Activated T-cell treated with anti-CD3 and anti-CD28 coated beads, Interleukin-2, amount 50 U/mL, for 72 hours (primary cell): Measurements from ENCODE around the gene JARID2. TPM values are rescaled to one million over a fixed set of nuclear protein-coding genes. Genes with fewer than 3 reads are reported as not detected.

Experiments used
- ATAC-seq, 2 donors: fragments of 150-1000 bp; cut with Tn5 transposase; replicated peaks in 1 of 2; 2 replicates each; pipeline ENCODE4 v1.10.0; 2021; ENCODE audit warnings: moderate library complexity in 2 of 2, mild to moderate bottlenecking in 1 of 2
- DNase-seq, 2 donors: peaks; one replicate each; pipeline ENCODE4 v3.0.0; 2021 to 2022; ENCODE audit warnings: mixed read lengths in 1 of 2
- H3K27ac Mint-ChIP-seq: one replicate; pipeline ENCODE4 v1.8.0; 2022; ENCODE audit warnings: mild to moderate bottlenecking, moderate library complexity, mixed read lengths
- H3K27me3 Mint-ChIP-seq: one replicate; pipeline ENCODE4 v1.8.0; 2022; ENCODE audit warnings: low read depth, mixed read lengths
- H3K36me3 Mint-ChIP-seq, 2 donors: one replicate each; pipeline ENCODE4 v1.8.0; 2022; ENCODE audit warnings: mixed read lengths in 2 of 2, mild to moderate bottlenecking in 1 of 2; ENCODE audit not compliant: insufficient read depth in 2 of 2
- H3K4me1 Mint-ChIP-seq: one replicate; pipeline ENCODE4 v1.8.0; 2022; ENCODE audit warnings: low read depth, mixed read lengths
- H3K4me3 Mint-ChIP-seq, 2 donors: one replicate each; pipeline ENCODE4 v1.8.0; 2022; ENCODE audit warnings: mild to moderate bottlenecking in 2 of 2, mixed read lengths in 2 of 2, moderate library complexity in 2 of 2
- H3K9me3 Mint-ChIP-seq, 2 donors: one replicate each; pipeline ENCODE4 v1.8.0; 2022; ENCODE audit warnings: mixed read lengths in 2 of 2
- total RNA-seq, 2 donors: library from RNA; stranded (reverse); gene quantifications; one replicate each; pipeline ENCODE4 v1.2.3, GENCODE V29; 2022

The JARID2 gene
- total RNA-seq, 2 donors from 2014 or later: 37.9 to 53.0 TPM

DNA sequence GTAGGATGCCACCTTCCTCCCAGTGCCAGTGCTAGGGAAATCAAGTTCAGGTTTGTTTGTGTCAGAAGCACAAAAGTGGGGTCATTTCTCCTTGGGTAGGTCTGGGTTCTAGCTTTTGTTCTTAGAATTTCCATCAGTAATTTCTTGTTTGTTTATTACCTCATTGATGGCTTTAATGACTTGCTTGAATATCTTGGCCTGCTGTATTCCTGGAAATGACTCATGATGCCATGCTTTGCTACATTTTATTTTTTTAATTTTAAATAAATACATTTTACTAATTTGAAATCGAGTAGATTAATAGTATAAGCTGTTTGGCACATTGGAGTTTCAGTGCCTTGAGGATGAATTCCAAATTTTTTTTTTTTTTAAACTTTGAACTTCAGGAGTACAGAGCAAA, 189.6 kb downstream of the JARID2 start:
- Mint-ChIP-seq H3K27ac (no peak overlapping the region), H3K4me3 (no peak overlapping the region), H3K36me3 (peaks cover 1 to 9% of the 10 kb centered on the region in 2 donors), H3K9me3 (no peaks in the 10 kb centered on the region), H3K4me1 (peaks cover 96% of the 10 kb centered on the region), H3K27me3 (no peaks in the 10 kb centered on the region)
- ATAC-seq: no peak
- no peak for DNase-seq

DNA sequence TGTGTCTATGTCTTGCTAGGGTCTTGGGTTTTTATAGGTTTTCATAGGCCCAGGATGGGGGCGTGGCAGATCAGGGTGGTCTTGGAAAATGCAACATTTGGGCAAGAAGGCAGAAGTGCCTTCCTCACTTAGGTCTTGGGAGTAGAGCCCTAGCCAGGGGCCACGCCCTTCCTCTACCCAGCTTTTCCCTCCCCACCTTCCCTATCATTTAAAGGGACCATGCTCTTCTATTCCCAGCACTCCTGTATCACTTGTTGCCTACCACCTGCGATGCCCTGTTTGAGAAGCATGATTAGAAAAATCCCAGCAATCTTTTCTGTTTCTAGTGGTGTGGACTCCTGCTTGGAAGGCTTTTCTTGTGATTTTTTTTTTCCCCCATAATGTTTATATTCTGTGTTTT, 190.6 kb downstream of the JARID2 start:
- DNase-seq (no peak), ATAC-seq (no peak)
- Mint-ChIP-seq H3K36me3 (peaks cover 1 to 9% of the 10 kb centered on the region in 2 donors), H3K4me1 (peaks cover 96% of the 10 kb centered on the region), H3K9me3 (no peaks in the 10 kb centered on the region), H3K4me3 (peak overlapping the region; percentile 22), H3K27me3 (no peaks in the 10 kb centered on the region), H3K27ac (peak overlapping the region; percentile 33)

DNA sequence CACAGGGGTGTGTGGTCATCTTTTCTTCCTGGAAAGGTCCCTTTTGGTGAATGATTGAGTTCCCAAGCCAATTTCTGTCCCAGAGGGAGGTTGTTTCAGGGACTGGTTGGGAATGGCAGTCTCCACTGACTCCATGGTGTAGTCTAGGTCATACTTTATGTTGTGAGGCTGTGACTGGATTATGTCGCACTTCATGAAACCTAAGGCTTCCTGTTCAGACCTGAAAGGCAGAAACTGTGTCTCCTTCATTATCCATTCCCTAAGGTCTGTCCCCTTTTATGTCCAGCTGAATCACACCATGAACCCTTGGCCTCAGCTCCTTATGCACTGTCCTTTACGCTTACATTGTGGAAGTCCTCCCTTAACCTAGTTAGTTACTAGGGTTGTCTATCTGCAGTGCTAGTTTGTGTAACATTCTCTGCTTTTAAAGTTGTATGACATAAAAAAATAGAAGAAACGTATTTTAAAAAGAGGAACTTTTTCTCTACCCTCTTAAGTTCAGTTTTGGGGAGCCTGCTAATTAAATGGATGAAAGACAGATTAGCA, 191.3 kb downstream of the JARID2 start:
- no peak for ATAC-seq
- H3K27ac Mint-ChIP-seq: peak overlapping the region; percentile 33
- H3K4me1 Mint-ChIP-seq: peaks cover 92% of the 10 kb centered on the region
- H3K4me3 Mint-ChIP-seq: no peak overlapping the region
- no peaks in the 10 kb centered on the region for H3K9me3 Mint-ChIP-seq
- no peak for DNase-seq
- peaks cover 1 to 9% of the 10 kb centered on the region in 2 donors for H3K36me3 Mint-ChIP-seq
- no peaks in the 10 kb centered on the region for H3K27me3 Mint-ChIP-seq

- DNase-seq: no peak
- peaks cover 81% of the 10 kb centered on the region for H3K4me1 Mint-ChIP-seq
Measured at GRCh38 chr6:15439410-15440025, 193.6 kb downstream of the JARID2 start.

DNA sequence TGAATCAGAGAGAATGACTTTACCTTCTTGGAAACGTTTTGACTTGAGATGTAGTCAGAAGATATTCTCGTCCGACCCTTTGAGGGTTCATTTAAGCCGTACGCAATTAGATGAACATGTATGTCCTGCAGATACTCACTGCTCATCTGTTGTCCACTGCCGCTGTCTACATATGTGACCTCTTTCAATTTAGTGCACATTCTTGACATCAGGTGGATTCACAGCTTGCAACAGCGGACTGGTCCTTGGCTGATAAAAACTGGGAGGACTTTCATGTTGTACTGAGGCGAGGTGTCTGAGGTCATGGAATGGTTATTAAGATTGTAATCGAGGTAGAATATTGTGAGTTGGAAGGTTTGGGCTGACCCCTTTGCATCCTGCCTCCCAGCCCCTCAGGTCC, 194.2 kb downstream of the JARID2 start:
- H3K36me3 Mint-ChIP-seq: peaks cover 0 to 4% of the 10 kb centered on the region in 2 donors
- no peak for ATAC-seq
- no peak overlapping the region for H3K27ac Mint-ChIP-seq

More at GRCh38 chr6:15439410-15440025, 193.6 kb downstream of the JARID2 start:
- Mint-ChIP-seq H3K4me3 (peak overlapping the region in 1 of 2 donors; percentile 46), H3K9me3 (no peaks in the 10 kb centered on the region), H3K27ac (peak overlapping the region; percentile 58), H3K27me3 (no peaks in the 10 kb centered on the region), H3K36me3 (peaks cover 0 to 10% of the 10 kb centered on the region in 2 donors)
- ATAC-seq: peak; percentile 38 to 44

GRCh38 chr6:15441215-15441868, 195.5 kb downstream of the JARID2 start:
- no peaks in the 10 kb centered on the region for H3K9me3 Mint-ChIP-seq
- no peaks in the 10 kb centered on the region for H3K27me3 Mint-ChIP-seq
- no peak overlapping the region for H3K4me3 Mint-ChIP-seq
- H3K4me1 Mint-ChIP-seq: peaks cover 79% of the 10 kb centered on the region
- ATAC-seq (peak in 1 of 2 donors; percentile 46), DNase-seq (peak; percentile 24 to 33)
- peaks cover 0 to 4% of the 10 kb centered on the region in 2 donors for H3K36me3 Mint-ChIP-seq
- no peak overlapping the region for H3K27ac Mint-ChIP-seq

More for the DNA sequence above, 194.2 kb downstream of the JARID2 start:
- no peak overlapping the region for H3K4me3 Mint-ChIP-seq
- no peaks in the 10 kb centered on the region for H3K27me3 Mint-ChIP-seq
- peaks cover 77% of the 10 kb centered on the region for H3K4me1 Mint-ChIP-seq
- no peaks in the 10 kb centered on the region for H3K9me3 Mint-ChIP-seq
- no peak for DNase-seq

- Mint-ChIP-seq H3K4me1 (peaks cover 79% of the 10 kb centered on the region), H3K4me3 (no peak overlapping the region), H3K9me3 (no peaks in the 10 kb centered on the region), H3K27ac (no peak overlapping the region), H3K27me3 (no peaks in the 10 kb centered on the region), H3K36me3 (peaks cover 0 to 4% of the 10 kb centered on the region in 2 donors)
- ATAC-seq (no peak), DNase-seq (no peak)
Measured at GRCh38 chr6:15441981-15442380, 196.1 kb downstream of the JARID2 start.

GRCh38 chr6:15442467-15442866, 196.6 kb downstream of the JARID2 start:
- Mint-ChIP-seq H3K27ac (peak overlapping the region; percentile 86), H3K4me1 (peaks cover 79% of the 10 kb centered on the region), H3K9me3 (no peaks in the 10 kb centered on the region), H3K4me3 (no peak overlapping the region), H3K27me3 (no peaks in the 10 kb centered on the region), H3K36me3 (peaks cover 0 to 4% of the 10 kb centered on the region in 2 donors)
- DNase-seq (no peak), ATAC-seq (no peak)

DNA sequence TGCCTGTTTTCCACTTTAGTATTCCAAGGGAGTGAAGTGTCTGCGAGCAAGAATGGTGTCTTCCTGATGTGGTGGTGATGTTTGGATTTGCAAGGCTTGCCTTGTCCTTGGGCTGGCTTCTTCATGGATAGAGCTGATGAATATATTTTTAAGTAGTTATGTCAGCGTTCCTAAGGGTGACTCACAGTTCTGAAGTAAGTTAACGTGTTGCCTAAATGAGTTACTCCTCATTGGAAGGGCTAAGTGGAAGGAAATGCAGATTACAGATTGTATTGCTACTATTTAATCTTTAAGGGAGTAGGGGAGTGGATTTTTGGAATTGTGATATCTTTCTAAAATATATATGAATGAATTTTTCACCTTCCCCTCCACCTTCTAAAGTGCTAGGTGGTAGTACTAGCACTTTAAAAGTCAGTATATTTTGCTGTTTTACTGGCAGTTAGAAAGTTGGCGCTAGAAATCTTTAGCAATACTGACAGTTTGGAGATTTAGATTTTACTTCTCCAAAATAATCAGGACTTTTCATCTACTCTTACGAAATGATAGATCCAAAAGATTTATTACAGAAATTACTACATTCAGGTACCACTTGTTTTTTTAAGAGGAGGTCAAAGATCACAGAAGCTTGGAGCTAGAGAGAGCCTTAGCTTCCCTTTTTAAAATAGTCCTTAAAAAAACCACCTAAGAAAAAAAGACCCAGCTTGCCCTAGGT, 197.4 kb downstream of the JARID2 start:
- DNase-seq (no peak), ATAC-seq (no peak)
- no peak overlapping the region for H3K4me3 Mint-ChIP-seq
- H3K27me3 Mint-ChIP-seq: no peaks in the 10 kb centered on the region
- H3K36me3 Mint-ChIP-seq: peaks cover 0 to 4% of the 10 kb centered on the region in 2 donors
- H3K27ac Mint-ChIP-seq: no peak overlapping the region
- H3K4me1 Mint-ChIP-seq: peaks cover 79% of the 10 kb centered on the region
- no peaks in the 10 kb centered on the region for H3K9me3 Mint-ChIP-seq

DNA sequence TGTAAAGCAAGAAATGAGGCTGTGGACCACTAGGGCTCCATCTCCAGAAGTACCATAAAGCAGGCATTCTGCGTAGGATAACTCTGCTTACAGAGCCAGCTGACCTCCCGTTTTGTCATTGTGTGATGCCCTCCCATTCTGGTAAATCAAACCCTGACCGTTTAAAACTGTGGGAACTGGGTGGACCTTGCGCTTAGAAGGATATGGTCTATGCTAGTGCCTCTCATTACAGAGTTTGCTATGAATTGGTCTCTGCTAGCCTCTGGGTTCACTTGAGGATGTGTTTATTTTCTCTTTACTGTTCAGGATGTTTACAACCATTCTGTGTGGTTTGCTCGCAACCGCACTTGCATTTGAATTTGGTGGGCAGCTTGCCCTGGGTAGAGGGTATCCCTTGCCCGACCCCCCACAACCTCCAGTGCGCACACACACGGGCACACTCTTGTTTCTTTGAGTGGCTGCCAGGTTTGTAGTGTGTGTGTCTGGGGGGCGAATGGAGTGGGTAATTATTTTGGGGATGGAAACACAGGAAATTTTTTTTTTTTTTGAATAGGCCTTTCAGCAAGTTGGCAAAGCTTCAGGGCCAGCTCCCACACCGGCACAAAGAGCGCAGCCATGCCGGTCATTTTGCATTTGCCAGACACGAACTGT, 198.3 kb downstream of the JARID2 start:
- H3K27ac Mint-ChIP-seq: no peak overlapping the region
- DNase-seq (no peak), ATAC-seq (no peak)
- no peak overlapping the region for H3K4me3 Mint-ChIP-seq
- no peaks in the 10 kb centered on the region for H3K27me3 Mint-ChIP-seq
- H3K36me3 Mint-ChIP-seq: peaks cover 0 to 4% of the 10 kb centered on the region in 2 donors
- H3K9me3 Mint-ChIP-seq: no peaks in the 10 kb centered on the region
- peaks cover 74% of the 10 kb centered on the region for H3K4me1 Mint-ChIP-seq

GRCh38 chr6:15444881-15445280, 199.0 kb downstream of the JARID2 start:
- Mint-ChIP-seq H3K27ac (no peak overlapping the region), H3K27me3 (no peaks in the 10 kb centered on the region)

DNA sequence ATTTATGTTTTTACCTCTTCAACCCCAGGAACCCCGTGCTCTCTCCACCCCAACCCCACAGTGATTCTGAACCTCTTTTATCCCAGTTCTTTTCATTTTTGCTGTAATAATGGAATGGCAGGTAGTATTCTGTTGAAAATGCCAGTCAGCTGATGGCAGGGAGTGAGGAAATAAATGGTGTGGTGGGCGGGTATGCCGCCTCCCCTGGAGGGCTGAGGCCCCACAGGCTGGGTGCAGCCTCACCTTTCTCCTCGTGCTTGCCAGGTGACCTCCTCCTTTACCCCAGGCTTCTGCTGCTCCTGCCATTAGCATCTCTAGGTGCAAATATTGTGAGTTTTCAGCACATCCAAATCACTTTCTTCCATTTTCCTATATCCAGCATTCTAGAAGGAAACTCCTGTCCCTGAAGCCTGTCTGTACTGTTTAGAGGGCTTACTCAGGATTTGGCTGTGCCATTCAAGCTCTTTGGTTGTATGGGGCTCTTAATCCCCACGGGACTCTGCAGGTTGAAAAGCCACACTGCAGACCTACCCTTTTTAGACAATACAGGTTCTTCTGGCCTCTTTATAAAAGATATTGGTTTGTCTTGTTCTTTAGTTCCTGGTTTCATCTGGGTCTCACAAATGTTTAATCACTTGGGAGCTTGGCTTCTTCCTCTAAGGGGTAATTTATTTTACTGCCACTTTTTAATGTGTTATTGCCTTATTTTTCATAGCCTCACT, 201.8 kb downstream of the JARID2 start:
- H3K9me3 Mint-ChIP-seq: no peaks in the 10 kb centered on the region
- no peaks in the 10 kb centered on the region for H3K27me3 Mint-ChIP-seq
- peak overlapping the region; percentile 71 for H3K27ac Mint-ChIP-seq
- DNase-seq (no peak), ATAC-seq (no peak)
- H3K4me3 Mint-ChIP-seq: no peak overlapping the region
- peaks cover 2 to 13% of the 10 kb centered on the region in 2 donors for H3K36me3 Mint-ChIP-seq
- peaks cover 60% of the 10 kb centered on the region for H3K4me1 Mint-ChIP-seq

More at GRCh38 chr6:15444881-15445280, 199.0 kb downstream of the JARID2 start:
- H3K4me1 Mint-ChIP-seq: peaks cover 67% of the 10 kb centered on the region
- DNase-seq: no peak
- no peaks in the 10 kb centered on the region for H3K9me3 Mint-ChIP-seq
- no peak for ATAC-seq
- no peak overlapping the region for H3K4me3 Mint-ChIP-seq
- peaks cover 0 to 6% of the 10 kb centered on the region in 2 donors for H3K36me3 Mint-ChIP-seq
